ENCODE measurements around the gene NTN3. TPM values are rescaled to one million over a fixed set of nuclear protein-coding genes. Genes with fewer than 3 reads are reported as not detected.
"Not testable (repeated sequence)": the region's sequence is repeated elsewhere in the genome, so short reads cannot be mapped to it uniquely, and the experiment has no call there.

Gene NTN3
- total RNA-seq, 2 experiments from 2014 or later, result not detected

DNA sequence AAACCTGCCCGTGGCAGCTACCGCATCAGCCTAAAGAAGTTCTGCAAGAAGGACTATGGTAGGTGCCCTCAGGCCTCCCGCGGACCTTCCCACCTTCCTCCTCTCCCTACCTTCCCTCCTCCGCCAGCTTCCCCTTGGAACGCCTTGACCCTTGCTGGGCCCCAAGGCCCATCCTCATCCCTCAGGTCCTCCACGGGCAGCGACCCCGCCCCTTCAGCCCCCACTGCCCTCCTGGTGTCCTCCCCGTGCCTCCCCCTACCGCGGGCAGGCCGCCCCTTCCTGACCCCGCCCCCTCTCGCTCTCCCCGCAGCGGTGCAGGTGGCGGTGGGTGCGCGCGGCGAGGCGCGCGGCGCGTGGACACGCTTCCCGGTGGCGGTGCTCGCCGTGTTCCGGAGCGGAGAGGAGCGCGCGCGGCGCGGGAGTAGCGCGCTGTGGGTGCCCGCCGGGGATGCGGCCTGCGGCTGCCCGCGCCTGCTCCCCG is 2.4 kb downstream of the NTN3 start:
- POLR2A ChIA-PET, result interaction anchor here (0.5 to 1.9 kb wide), 3 partner anchors 14 to 69 kb away, joined by 4 to 8 read pairs (median 5); partner anchors contain the start of gene TEDC2

DNA sequence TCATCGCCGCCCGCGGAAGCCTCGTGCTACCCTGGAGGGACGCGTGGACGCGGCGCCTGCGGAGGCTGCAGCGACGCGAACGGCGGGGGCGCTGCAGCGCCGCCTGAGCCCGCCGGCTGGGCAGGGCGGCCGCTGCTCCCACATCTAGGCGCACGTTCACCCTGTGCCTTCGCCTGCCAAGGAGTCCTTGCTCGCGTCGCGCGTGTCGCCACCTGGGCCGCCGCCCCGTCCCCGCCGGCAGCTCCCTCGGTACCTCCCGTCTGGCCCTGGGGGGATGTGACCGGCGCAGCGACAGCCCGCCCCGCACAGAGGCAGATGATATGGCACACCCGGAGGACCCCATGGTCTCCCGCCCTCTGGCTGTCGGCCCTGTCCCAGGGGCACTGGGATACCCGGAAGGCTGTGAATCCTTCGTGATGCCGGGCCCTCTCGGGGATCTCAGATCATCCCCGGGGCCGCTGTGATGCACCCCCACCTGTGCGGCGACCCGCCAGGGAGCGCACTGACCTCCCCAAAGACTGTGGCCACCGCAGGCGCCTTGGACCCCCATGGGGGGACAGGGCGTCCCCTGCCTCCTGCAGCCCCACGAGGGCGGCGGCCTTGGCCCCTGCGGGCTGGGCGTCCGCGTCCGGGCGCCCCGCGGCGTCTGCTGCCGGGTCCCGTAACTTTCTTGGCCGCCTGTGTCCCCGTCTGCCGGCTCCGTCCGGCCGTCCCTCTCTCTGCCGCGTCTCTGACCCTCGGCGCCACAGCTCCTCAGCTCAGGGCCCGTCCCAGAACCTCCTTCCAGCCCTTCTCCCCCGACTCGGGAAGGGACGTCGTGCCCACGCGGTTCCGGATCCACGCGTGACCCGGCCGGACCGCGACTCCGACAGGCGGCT is 3.1 kb downstream of the NTN3 start:
- POLR2A ChIA-PET, result interaction anchor here (0.9 to 1.9 kb wide), 3 partner anchors 15 to 46 kb away, joined by 4 to 8 read pairs (median 4); partner anchors contain the start of genes AMDHD2 and TEDC2
- CTCF ChIA-PET, result interaction anchor here (0.7 to 1.1 kb wide), 3 partner anchors 14 to 41 kb away, joined by 3 to 6 read pairs (median 3); no protein-coding TSS in a partner anchor

More for the DNA sequence above, 2.4 kb downstream of the NTN3 start:
- CTCF ChIA-PET, result interaction anchor here (1.1 kb wide), 1 partner anchor 42 kb away, joined by 3 read pairs; no protein-coding TSS in a partner anchor

DNA sequence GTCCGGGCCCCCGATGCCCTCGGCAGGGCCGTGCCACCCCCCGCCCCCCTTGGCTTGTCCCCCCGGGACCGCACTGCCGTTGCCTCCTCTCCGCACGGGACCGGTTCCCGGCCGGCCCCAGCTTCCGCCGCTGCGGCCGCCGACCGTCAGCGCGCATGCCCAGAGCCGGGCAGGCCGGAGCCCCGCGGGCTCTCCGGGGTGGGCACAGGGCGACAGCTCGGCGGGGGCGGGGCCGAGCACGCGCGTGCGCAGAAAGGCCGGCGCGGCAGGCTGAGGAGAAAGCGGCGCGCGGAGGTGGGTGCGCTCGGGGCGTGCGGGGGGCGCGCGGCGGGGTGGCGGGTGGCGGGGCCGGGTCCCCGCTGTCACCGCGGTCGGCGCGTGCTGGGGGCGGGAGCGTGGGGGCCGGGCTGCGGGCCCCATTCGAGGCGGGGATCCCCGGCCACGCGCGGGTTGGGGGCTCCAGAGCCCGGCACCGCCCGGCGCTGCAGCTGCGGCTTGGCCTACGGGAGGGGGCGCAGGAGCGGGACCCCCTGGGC is 3.8 kb downstream of the NTN3 start, which contains the start of gene TBC1D24:
Gene TBC1D24 (plus strand): TSS at position 251 of the 536 bp plus-strand sequence. CDS start 21,022 bp downstream, outside the sequence.
- CTCF ChIA-PET, result interaction anchor here (0.7 to 0.9 kb wide), 2 partner anchors 13 to 26 kb away, joined by 3 to 6 read pairs; no protein-coding TSS in a partner anchor
- POLR2A ChIA-PET, result interaction anchor here (0.5 to 1.9 kb wide), 4 partner anchors 15 to 512 kb away, joined by 3 to 8 read pairs (median 4); partner anchors contain the start of genes AMDHD2 and TEDC2

DNA sequence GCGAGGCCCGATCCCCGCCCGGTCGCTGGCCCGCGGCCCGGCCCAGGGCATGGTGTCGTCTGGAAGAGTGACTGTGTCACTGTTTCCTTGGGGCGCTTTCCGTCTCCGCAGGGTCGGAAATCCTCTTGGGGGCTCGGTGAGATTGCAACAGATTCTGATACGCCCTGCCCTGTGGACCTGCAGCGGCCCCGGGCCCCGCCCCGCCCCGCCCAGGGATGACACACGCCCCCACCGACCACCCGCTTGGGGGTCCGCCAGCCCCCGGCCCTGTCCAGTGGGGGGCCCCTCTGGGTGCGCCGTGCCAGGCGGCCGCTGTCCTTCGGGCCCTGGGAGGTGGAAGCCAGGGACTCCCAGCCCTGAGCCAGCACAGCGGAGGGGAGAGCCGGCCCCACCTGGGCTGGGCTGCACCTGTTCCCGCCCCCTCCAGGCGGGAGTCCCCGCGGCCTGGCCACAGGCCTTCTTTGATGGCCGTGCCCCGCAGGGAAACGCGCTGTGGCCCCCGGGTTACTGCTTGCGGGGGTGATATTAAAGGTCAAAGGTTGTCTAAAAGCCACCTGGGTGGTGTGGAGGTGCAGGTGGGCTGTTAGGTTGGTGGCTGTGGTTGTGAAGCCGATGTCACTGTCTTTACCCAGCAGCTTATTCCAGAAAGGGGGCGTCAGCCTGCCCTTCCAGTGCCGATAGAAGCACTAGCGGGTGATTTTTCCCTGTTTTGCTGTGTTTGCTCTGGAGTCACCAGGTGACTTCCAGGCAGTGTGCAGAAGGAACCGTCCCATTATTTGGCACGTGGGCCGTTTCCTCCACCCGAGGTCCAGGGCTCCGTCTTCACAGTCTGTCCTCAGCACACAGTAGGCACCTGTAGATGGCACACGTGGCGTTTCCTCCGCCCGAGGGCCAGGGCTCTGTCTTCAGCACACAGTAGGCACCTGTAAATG is 4.6 kb downstream of the NTN3 start:
- CTCF ChIA-PET, result interaction anchor here (0.7 to 0.9 kb wide), 2 partner anchors 13 to 26 kb away, joined by 3 to 6 read pairs; no protein-coding TSS in a partner anchor

DNA sequence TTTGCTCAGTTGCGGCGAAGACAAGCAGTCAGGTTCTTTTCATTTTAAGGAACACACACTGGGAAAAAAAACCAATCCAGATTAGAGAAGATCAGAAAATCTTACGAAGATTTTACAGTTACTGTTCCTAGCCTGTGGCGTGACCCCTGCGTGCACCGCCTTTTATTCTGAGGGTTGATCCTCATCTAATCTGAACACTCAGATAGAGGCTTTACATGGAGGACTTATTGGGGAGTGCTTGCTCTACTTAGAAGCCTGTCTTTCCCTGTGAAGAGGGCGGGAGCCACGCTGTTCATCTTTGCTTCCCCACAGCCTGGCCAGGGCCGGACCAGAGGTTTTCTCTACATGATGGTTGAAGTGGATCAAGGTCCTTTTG is 5.2 kb downstream of the NTN3 start:
- CTCF ChIA-PET, result no interaction called here
- POLR2A ChIA-PET, result no interaction called here

More for the DNA sequence above, 4.6 kb downstream of the NTN3 start:
- POLR2A ChIA-PET, result interaction anchor here (0.5 to 1.9 kb wide), 4 partner anchors 16 to 512 kb away, joined by 3 to 8 read pairs (median 4); partner anchors contain the start of genes AMDHD2 and TEDC2

DNA sequence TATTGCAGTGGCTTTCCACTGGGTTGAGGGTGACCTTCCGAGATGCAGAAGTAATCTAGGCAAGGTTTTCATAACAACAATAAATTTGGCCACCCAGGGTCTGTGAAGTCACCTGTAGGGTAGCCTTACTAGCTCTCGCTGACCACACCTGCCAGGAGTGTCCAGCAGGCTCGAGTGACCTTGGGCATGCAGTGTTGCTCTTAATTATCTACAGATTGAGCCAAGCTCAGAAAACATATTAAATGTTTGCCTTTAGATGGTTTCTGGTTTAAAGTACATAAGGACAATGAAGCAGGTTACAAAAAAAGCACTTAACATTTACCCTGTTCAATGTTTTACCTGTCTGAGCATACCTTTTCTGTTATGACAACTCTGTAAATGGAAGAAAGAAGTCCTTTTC is 5.6 kb downstream of the NTN3 start:
- POLR2A ChIA-PET, result no interaction called here

DNA sequence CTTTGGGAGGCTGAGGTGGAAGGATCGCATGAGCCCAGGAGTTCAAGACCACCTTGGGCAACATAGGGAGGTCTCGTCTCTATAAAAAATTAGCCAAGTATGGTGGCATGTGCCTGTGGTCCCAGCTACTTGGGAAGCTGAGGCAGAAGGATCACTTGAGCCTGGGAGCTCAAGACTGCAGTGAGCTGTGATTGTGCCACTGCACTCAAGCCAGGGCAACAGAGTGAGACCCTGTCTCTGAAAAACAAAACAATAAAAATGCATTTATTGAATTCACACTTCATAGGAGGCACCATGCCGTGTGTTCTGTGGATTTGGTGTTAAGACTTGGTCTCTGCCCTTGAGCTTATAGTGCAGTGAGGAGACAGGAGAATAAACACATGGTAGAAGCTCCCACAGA is 6.2 kb downstream of the NTN3 start:
- ChIA-PET CTCF (interaction anchor here (0.6 kb wide), 1 partner anchor 11 kb away, joined by 3 read pairs; no protein-coding TSS in a partner anchor), POLR2A (interaction anchor here (0.9 kb wide), 1 partner anchor 18 kb away, joined by 8 read pairs; the partner anchor contains the start of gene TEDC2)

More for the DNA sequence above, 5.6 kb downstream of the NTN3 start:
- CTCF ChIA-PET, result interaction anchor here (0.6 kb wide), 1 partner anchor 12 kb away, joined by 3 read pairs; no protein-coding TSS in a partner anchor

DNA sequence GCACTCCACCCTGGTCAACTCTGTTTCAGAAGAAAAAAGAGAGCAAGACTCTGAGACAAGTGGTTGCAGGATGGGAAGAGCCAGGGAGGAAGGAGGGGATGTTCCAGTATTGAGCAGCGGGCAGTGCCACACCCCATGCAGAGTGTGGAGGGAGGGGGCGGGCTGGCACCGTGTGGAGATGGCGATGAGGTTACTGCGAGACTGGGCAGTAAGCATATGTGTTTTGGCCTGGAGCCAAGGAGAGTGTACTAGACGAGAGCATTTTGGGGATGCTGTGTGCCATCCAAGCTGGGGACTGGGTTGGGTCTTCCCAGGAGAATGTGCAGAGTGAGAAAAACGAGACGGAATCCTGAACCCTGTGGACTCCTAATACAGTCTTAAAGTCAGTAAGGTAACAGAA is 7.2 kb downstream of the NTN3 start:
- POLR2A ChIA-PET, result interaction anchor here (0.5 to 0.6 kb wide), 2 partner anchors 228 to 506 kb away, joined by 3 to 5 read pairs; partner anchors contain the start of gene TBL3
- CTCF ChIA-PET, result no interaction called here

DNA sequence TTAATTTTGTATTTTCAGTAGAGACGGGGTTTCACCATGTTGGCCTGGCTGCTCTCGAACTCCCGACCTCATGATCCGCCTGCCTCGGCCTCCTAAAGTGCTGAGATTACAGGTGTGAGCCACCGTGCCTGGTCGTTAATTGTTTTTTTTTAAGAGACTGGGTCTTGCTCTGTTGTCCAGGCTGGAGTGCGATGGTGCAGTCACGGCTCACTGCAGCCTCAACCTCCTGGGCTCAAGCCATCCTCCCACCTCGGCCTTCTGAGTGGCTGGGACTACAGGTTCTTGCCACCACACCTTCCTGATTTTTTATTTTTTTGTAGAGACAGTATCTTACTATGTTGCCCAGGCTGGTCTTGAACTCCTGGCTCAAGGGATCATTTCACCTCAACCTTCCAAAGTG is 8.9 kb downstream of the NTN3 start:
- POLR2A ChIA-PET, CTCF ChIA-PET: not testable (repeated sequence)

DNA sequence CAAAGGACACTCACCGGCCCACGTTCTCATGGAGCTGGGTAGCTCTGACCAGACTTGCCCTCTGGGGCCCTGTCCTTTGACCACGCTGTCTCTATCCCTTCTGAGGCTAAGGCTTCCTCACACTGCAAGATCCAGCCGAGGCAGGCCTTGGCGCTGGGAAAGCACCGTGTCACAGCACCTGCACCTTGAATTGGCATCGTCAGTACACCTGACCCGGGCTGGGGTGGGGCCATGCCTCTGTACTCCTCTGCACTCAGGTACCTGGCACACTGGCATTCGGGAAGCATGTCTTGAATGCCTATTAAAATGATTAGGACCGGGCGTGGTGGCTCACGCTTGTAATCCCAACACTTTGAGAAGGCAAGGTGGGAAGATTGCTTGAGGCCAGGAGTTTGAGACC is 9.9 kb downstream of the NTN3 start:
- CTCF ChIA-PET, result no interaction called here
- POLR2A ChIA-PET, result no interaction called here

DNA sequence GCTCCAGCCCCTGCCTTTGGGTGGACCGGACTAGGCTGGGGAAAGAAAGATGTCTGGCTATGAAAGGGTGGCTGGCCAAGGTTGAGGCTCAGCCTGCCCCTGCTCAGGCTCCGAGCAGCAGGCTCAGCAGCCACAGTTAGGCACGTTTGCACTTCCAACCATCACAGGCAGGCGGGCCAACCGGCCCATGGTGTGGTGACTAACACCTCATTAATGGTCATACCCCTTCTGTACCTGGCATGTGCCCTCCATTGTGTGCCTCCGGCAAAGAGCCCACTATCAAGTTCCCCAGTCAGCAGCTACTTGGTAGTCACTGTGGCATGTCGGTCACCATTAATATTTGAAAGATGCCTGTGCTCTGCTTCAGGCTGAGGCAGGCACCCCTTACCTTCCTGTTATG is 10.6 kb downstream of the NTN3 start:
- ChIA-PET CTCF (interaction anchor here (5.7 kb wide), 1 partner anchor 19 kb away, joined by 22 read pairs; no protein-coding TSS in a partner anchor), POLR2A (no interaction called here)

DNA sequence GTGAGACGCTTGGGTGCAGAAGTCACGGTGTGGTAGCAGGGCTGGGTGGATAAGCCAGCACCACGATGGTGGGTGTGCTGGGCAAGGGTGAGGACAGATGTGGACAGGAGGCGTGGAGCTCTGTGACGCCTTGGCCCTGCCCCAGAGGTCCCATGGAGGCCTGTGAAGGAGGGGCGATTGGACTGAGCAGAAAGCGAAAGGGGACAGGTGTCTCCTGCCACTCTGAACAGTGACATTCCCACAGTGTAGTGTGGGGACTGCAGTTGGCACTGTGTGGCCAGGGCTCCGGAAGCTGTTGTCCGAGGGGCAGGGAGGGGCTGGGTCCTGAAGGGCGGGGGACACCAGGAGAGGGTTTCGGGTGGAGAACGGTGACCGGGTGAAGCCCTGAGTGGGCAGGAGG is 11.2 kb downstream of the NTN3 start:
- POLR2A ChIA-PET, result no interaction called here
- CTCF ChIA-PET, result interaction anchor here (1.0 to 5.7 kb wide), 2 partner anchors 18 to 22 kb away, joined by 4 to 22 read pairs; partner anchors contain the start of gene TEDC2

DNA sequence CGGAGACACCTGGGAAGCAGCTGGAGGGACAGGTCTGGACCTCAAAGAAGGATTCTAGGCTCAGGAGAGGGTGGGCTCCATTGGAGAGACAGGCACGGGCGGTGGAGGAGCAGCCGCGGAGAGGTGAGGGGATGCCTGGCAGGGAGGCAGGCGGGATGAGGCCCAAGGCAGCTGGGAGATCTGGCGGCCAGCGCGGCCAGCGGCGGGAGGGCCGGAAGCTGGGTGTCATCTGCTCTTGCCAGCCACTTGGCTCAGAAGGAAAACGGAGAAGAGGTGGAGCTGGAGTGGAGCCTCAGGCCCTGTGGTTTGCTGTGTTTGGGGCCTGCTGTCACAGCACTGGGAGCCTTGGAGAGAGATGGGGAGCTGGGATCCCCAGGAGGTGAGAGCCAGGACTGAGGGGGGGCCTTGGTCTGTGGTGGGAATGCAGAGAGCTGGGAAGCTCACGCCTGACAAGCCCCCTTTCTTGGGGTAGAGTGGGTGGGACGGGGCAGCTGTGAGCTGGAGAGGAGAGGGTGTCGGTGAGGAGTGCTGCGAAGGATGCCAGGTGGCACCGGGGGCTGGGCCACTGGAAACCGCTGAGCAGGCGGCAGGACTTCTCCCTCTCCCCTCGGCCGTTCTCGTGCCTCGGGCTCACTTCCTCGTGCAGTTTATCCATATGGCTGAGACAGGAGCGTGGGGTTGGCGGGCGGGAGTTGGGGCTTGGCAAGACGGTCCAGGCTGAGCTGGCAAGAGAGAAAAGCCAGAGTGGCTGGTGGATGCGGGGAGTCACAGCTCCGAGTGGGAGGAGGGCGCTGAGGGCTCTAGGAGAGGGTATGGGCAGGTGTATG is 11.8 kb downstream of the NTN3 start:
- POLR2A ChIA-PET, result no interaction called here

DNA sequence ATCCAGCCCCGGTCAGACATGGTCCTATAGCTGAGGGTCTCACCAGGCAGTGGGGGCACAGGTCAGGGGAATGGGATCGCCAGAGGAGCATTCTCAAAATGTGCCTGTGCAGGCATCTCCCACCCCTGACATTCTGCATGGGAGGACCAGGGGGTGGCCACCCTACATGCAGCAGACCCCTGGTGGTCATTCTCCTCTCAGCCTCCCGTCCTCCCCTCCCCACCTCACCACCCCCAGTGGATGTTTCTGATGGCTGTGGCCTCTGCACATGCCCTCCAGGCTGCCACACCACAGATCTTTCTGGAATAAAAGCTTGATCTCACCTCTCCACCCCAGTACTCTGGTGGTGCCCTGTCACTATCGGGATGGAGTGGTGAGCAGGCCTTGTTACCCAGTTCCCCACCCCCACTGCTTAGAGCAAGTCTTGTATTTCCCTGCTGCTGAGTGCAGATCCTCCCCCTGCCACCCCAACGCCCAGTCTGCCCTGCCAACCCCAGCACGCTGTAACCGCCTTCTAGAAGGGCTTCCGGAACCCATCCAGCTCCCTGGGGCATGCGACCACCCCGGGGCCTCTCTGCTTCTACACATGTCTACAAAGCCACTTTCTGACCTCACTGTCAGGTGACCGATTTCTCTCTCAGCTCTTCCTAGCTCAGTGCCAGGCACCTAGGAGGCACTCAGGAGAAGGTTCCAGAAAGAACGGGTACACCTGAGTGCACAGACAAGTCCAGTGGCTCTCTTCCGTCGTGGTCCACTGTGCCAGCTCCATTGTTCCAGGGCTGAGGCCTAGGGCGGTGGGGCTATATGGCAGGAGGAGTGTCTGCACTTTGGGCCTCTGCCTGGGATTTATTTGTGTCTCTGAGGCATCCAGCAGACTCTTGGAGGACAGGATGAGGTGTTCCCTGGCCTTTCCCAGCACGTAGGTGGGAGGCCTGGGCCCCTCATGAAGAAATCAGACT is 13.1 kb downstream of the NTN3 start:
- CTCF ChIA-PET, result interaction anchor here (0.7 to 5.7 kb wide), 2 partner anchors 16 to 411 kb away, joined by 3 to 22 read pairs; no protein-coding TSS in a partner anchor
- POLR2A ChIA-PET, result interaction anchor here (0.6 kb wide), 1 partner anchor 146 kb away, joined by 3 read pairs; no protein-coding TSS in a partner anchor

More for the DNA sequence above, 11.8 kb downstream of the NTN3 start:
- CTCF ChIA-PET, result interaction anchor here (1.0 to 5.7 kb wide), 2 partner anchors 18 to 23 kb away, joined by 4 to 22 read pairs; partner anchors contain the start of gene TEDC2

DNA sequence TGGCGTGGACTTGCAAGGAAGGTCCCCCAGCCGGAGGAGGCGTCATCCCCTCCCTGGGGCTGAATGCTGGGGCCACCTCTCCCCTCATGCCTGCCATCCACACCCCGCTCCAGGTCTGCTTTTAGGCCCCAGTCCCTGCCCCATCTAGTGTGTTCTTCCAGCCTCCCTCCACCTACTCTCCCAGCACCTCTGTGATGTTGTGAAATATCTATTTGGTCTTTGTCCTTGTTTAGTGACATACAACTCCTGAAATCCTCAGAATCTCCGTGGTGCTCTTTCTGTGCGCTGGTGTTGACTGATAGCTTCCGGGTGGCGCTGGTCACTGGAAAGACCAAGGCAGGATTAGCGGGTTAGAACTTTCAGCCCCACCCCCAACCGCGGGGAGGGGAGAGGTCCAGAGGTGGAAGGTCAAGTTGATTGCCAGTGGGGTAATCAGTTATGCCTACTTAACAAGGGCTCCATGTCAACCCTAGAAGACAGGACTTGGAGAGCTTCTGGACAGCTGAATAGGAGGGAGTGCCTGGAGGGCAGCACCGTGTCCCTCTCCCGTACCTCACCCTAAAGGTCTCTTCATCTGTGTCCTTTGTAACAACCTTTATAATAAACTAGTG is 13.9 kb downstream of the NTN3 start:
- ChIA-PET POLR2A (no interaction called here), CTCF (interaction anchor here (5.7 kb wide), 1 partner anchor 16 kb away, joined by 22 read pairs; no protein-coding TSS in a partner anchor)
